ENCODE measurements around the gene GCGR.

- TF ChIP-seq RERE (CRISPR knock-in tag; IDR thresholded peaks at IDR 0.05; ENCODE audit: low read depth) (no peak), TAF1 (CRISPR knock-in tag; IDR thresholded peaks at IDR 0.05) (no peak), ZBTB7B (CRISPR knock-in tag; IDR thresholded peaks at IDR 0.05) (no peak), HDAC6 (IDR thresholded peaks at IDR 0.05; ENCODE audit: low read depth, low read length) (no peak), ZNF567 (CRISPR knock-in tag; IDR thresholded peaks at IDR 0.05; ENCODE audit: borderline replicate concordance) (no peak), ZNF383 (CRISPR knock-in tag; IDR thresholded peaks at IDR 0.05; ENCODE audit: borderline replicate concordance) (no peak), CTCF (CRISPR knock-in tag; IDR thresholded peaks at IDR 0.05) (no peak), YY1 (IDR thresholded peaks at IDR 0.05; ENCODE audit: insufficient read depth, insufficient replicate concordance, low read depth, low read length) (no peak)
These were observed 1.7 kb upstream of the GCGR start for GRCh38 chr17:81802048-81802758.

Data from HepG2 (cell line).